Ovary (tissue), 3 donors: ENCODE measurements around the gene BCOR.

Source experiments
- EP300 ChIP-seq: sonication (generic); formaldehyde crosslinking; IDR thresholded peaks from one replicate; pipeline ENCODE4 v1.6.1; 2017; ENCODE audit warnings: antibody characterized with exemption
- POLR2A ChIP-seq: fragments of 450-650 bp; IDR thresholded peaks from one replicate; pipeline ENCODE4 v1.6.1; 2017; ENCODE audit warnings: antibody characterized with exemption, mild to moderate bottlenecking, moderate library complexity
- TF ChIP-seq, protein P1 (sequence below), 3 donors: fragments of 450-650 bp in 2 of 3; fragments of 200-600 bp in 1 of 3; IDR thresholded peaks; one replicate each; pipeline versions ENCODE4 v1.5.1 to v1.8.0; 2016 to 2022; ENCODE audit warnings: antibody characterized with exemption in 3 of 3, mild to moderate bottlenecking in 1 of 3
- donor health status: DM: no; HTN: no; CAD: no.

DNA sequence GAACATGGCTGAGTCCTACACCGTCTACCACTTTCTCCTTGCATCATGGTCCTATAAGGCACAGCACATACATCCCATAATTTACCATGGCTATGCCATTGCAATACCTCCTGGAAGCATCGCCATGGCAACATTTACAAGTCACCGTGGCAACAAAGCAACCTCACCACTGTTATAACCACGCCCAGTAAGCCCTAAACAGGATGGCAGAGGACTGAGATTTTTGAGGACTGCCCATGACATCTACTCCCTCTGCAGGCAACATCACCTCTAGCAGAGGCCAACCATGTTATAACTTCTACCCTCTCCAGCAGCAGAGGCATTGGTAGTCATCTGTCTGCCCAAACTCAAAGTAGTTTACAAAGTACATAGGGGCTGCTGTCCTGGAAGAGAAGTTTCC, 29.7 kb downstream of the BCOR start:
- TF ChIP-seq, protein P1, sequence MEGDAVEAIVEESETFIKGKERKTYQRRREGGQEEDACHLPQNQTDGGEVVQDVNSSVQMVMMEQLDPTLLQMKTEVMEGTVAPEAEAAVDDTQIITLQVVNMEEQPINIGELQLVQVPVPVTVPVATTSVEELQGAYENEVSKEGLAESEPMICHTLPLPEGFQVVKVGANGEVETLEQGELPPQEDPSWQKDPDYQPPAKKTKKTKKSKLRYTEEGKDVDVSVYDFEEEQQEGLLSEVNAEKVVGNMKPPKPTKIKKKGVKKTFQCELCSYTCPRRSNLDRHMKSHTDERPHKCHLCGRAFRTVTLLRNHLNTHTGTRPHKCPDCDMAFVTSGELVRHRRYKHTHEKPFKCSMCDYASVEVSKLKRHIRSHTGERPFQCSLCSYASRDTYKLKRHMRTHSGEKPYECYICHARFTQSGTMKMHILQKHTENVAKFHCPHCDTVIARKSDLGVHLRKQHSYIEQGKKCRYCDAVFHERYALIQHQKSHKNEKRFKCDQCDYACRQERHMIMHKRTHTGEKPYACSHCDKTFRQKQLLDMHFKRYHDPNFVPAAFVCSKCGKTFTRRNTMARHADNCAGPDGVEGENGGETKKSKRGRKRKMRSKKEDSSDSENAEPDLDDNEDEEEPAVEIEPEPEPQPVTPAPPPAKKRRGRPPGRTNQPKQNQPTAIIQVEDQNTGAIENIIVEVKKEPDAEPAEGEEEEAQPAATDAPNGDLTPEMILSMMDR (IDR thresholded peaks at IDR 0.05), result no peak
- no peak for TF ChIP-seq POLR2A
- no peak for TF ChIP-seq EP300
